T-helper 17 cell (primary cell): ENCODE measurements around the gene TUBGCP2. TPM values are rescaled to one million over a fixed set of nuclear protein-coding genes. Genes with fewer than 3 reads are reported as not detected.

ENCODE experiments used
- ATAC-seq: fragments of 150-1000 bp; cut with Tn5 transposase; 2 replicates; pipeline ENCODE4 v1.10.0; 2021; ENCODE audit warnings: mild to moderate bottlenecking, moderate library complexity
- DNase-seq, 3 donors: peaks; one replicate each; pipeline versions ENCODE4 v3.0.0 to v3.0.0-alpha.2; 2020 to 2021
- H3K9me3 ChIP-seq: one replicate; pipeline ENCODE4 v1.7.0; 2013; ENCODE audit warnings: low read length, mild to moderate bottlenecking; ENCODE audit not compliant: control insufficient read depth, poor library complexity, severe bottlenecking
- H3K27ac Mint-ChIP-seq: one replicate; pipeline ENCODE4 v1.8.0; 2022; ENCODE audit warnings: mild to moderate bottlenecking, moderate library complexity, mixed read lengths
- H3K27me3 Mint-ChIP-seq: one replicate; pipeline ENCODE4 v1.8.0; 2022; ENCODE audit warnings: mixed read lengths
- H3K36me3 Mint-ChIP-seq: one replicate; pipeline ENCODE4 v1.8.0; 2022; ENCODE audit warnings: low read depth, mixed read lengths
- H3K4me1 Mint-ChIP-seq: one replicate; pipeline ENCODE4 v1.8.0; 2022; ENCODE audit warnings: mild to moderate bottlenecking, mixed read lengths
- H3K4me3 Mint-ChIP-seq: one replicate; pipeline ENCODE4 v1.8.0; 2022; ENCODE audit warnings: mild to moderate bottlenecking, moderate library complexity, mixed read lengths
- total RNA-seq, 4 donors: library from RNA in 2 of 4; stranded (reverse) in 2 of 4; gene quantifications; one replicate each; pipeline ENCODE4 v1.2.3 and lab custom pipeline; 2022 to 2026

Gene TUBGCP2
- total RNA-seq, 2 donors from 2014 or later, result 73.6 to 75.4 TPM

- ATAC-seq, result no peak
- no peaks in the 10 kb centered on the region for H3K9me3 ChIP-seq
- H3K27me3 Mint-ChIP-seq, result no peaks in the 10 kb centered on the region
- peaks cover 19% of the 10 kb centered on the region for H3K4me1 Mint-ChIP-seq
- peaks cover 5% of the 10 kb centered on the region for H3K36me3 Mint-ChIP-seq
- DNase-seq, result no peak
- H3K4me3 Mint-ChIP-seq, result no peak overlapping the region
- peak overlapping the region; percentile 94 for H3K27ac Mint-ChIP-seq
These were observed 28.1 kb downstream of the TUBGCP2 start for GRCh38 chr10:133280391-133281059.

- no peaks in the 10 kb centered on the region for H3K9me3 ChIP-seq
- Mint-ChIP-seq H3K4me3 (no peak overlapping the region), H3K27ac (peak overlapping the region; percentile 94), H3K36me3 (peaks cover 5% of the 10 kb centered on the region), H3K27me3 (no peaks in the 10 kb centered on the region), H3K4me1 (peaks cover 22% of the 10 kb centered on the region)
- DNase-seq, result no peak
- no peak for ATAC-seq
These were observed 29.1 kb downstream of the TUBGCP2 start for GRCh38 chr10:133279326-133280226.

GRCh38 chr10:133278577-133279265 is 30.0 kb downstream of the TUBGCP2 start:
- ATAC-seq, result peak; percentile 48
- H3K9me3 ChIP-seq, result no peaks in the 10 kb centered on the region
- Mint-ChIP-seq H3K4me1 (peaks cover 22% of the 10 kb centered on the region), H3K27me3 (no peaks in the 10 kb centered on the region), H3K4me3 (peak overlapping the region; percentile 84), H3K27ac (peak overlapping the region; percentile 94), H3K36me3 (peaks cover 1% of the 10 kb centered on the region)
- peak; percentile 57 to 64 (median 58) for DNase-seq

DNA sequence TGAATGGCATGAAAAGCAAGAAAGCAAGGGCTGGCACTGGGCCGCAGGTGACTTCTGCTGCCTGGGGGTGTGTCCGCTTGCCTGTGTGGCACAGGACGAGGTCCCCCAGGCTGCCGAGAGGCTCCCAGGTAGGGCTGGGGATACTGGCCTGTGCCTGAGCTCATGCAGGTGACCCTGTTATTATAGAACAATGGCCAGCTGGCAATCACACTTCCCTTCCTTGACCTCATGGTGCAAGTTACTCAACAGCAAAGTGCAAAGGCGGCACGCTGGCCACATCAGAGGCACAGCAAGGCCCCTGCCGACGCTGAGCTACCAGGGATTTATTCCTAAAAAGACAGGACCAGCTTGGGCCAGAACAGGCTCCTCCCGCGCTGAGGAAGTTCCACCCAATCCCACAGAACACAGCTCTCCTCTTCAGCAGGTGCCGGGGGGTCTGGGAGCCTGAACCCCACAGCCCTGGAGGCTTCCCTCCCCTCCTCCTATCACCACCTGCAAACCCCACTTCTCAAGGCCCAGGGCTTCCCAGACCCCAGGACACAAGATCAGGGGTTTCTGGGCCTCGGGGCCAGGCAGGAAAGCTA is 30.6 kb downstream of the TUBGCP2 start:
- no peaks in the 10 kb centered on the region for H3K9me3 ChIP-seq
- H3K27me3 Mint-ChIP-seq, result no peaks in the 10 kb centered on the region
- peaks cover 22% of the 10 kb centered on the region for H3K4me1 Mint-ChIP-seq
- ATAC-seq (no peak), DNase-seq (no peak)
- H3K27ac Mint-ChIP-seq, result peak overlapping the region; percentile 94
- H3K4me3 Mint-ChIP-seq, result peak overlapping the region; percentile 84
- no peaks in the 10 kb centered on the region for H3K36me3 Mint-ChIP-seq

DNA sequence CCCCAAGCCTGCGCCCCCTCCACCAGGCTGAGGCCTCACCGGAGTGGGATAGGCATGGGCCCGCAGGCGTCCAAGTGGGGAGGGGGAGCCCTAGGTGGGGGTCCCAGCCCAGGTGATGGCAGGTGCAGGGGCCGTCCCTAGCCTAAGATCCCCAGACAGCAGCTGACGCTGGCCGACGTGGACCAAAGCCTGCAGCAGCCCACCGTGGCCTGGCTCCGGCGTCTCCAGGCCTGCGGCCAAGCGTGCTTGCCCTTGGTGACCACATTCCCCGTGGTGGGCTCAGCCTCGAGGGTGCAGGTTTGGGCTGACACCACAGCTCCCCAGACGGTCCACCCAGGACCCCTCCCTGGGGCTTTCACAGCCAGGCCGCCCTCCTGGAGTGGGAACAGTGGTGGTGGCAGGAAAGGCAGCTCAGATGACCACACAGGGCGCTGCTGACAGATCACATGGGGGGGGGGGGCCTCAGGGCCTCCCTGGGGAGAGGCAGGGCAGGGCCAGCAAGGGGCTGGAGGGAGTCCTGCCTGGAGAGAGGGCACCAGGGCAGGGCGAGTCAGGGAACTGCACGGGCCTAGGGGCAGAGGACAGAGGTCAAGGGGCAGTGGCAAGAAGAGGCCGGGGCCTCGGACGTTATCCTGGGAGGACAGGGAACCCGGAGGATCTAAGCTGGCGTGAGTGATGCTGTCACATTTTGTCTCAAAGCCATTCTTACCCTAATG is 31.2 kb downstream of the TUBGCP2 start:
- H3K9me3 ChIP-seq, result no peaks in the 10 kb centered on the region
- no peaks in the 10 kb centered on the region for H3K27me3 Mint-ChIP-seq
- DNase-seq (no peak), ATAC-seq (no peak)
- peak overlapping the region; percentile 95 for H3K4me3 Mint-ChIP-seq
- peak overlapping the region; percentile 94 for H3K27ac Mint-ChIP-seq
- H3K36me3 Mint-ChIP-seq, result no peaks in the 10 kb centered on the region
- H3K4me1 Mint-ChIP-seq, result peaks cover 22% of the 10 kb centered on the region

- no peaks in the 10 kb centered on the region for H3K36me3 Mint-ChIP-seq
- ATAC-seq (peak; percentile 43), DNase-seq (peak; percentile 62 to 74 (median 68))
- peak within 1 kb of the TSS; percentile 96 for H3K27ac Mint-ChIP-seq
- peaks cover 24% of the 10 kb centered on the region for H3K4me1 Mint-ChIP-seq
- peak within 1 kb of the TSS; percentile 95 for H3K4me3 Mint-ChIP-seq
- no peaks in the 10 kb centered on the region for H3K9me3 ChIP-seq
- no peaks in the 10 kb centered on the region for H3K27me3 Mint-ChIP-seq
These were observed 32.1 kb downstream of the TUBGCP2 start, which contains the start of gene ADAM8 for GRCh38 chr10:133276435-133277201. Gene ADAM8 (minus strand): TSS chr10:133276868. CDS start chr10:133276817, 51 bp downstream.

GRCh38 chr10:133276100-133276434 is 32.6 kb downstream of the TUBGCP2 start:
- ATAC-seq (no peak), DNase-seq (no peak)
- no peaks in the 10 kb centered on the region for H3K9me3 ChIP-seq
- peak overlapping the region; percentile 96 for H3K27ac Mint-ChIP-seq
- no peaks in the 10 kb centered on the region for H3K27me3 Mint-ChIP-seq
- H3K4me1 Mint-ChIP-seq, result peaks cover 24% of the 10 kb centered on the region
- peak overlapping the region; percentile 95 for H3K4me3 Mint-ChIP-seq
- no peaks in the 10 kb centered on the region for H3K36me3 Mint-ChIP-seq

- no peaks in the 10 kb centered on the region for H3K36me3 Mint-ChIP-seq
- H3K27me3 Mint-ChIP-seq, result no peaks in the 10 kb centered on the region
- ATAC-seq (peak; percentile 29), DNase-seq (peak in 1 of 3 donors; percentile 39)
- peak overlapping the region; percentile 95 for H3K4me3 Mint-ChIP-seq
- peak overlapping the region; percentile 96 for H3K27ac Mint-ChIP-seq
- H3K9me3 ChIP-seq, result no peaks in the 10 kb centered on the region
- peaks cover 24% of the 10 kb centered on the region for H3K4me1 Mint-ChIP-seq
These were observed 33.0 kb downstream of the TUBGCP2 start for GRCh38 chr10:133275684-133276092.

DNA sequence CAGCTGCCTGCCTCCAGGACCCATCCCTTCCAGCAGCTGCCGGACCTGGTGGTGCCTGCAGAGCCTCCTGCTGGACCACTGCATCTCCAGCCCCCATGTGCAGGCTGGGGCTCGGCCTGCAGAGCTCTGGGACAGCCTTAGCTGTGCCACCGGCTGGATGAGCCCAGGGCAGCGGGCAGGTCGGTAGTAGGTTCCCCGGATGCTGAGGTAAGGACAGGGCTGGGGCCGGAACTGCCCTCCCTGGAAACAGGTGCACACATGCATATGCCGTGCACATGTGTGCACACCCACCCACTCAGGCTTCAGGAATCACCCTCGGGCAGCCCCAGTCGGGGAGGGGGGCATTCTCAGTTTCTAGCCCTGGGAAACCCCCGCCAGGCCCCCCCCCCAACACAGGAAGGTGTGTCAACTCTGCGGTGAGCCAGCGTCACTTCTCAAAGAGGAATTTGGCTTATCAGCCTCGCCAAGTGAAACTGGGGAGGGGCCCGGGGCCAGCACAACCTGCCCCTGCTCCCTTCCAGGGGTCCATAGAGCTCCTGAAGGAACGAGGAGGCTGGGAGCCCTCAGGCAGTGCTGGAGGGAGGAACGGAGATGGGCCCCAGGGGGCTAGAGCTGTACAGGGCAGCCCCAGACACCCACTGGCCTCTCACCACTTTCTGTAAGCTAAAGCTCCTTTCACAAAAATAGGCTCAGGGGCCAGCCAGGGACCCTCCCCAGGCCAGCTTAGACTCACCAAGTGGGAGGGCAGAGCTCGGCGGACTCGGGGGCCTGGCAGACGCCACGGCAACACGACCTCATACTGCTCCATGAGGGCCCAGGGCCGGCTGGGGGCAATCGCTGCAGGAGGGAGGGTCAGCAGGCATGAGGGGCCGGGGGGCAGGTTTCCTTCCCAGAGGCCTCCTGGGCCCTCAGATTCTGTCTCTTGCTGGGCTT is 33.7 kb downstream of the TUBGCP2 start:
- peak overlapping the region; percentile 95 for H3K4me3 Mint-ChIP-seq

DNA sequence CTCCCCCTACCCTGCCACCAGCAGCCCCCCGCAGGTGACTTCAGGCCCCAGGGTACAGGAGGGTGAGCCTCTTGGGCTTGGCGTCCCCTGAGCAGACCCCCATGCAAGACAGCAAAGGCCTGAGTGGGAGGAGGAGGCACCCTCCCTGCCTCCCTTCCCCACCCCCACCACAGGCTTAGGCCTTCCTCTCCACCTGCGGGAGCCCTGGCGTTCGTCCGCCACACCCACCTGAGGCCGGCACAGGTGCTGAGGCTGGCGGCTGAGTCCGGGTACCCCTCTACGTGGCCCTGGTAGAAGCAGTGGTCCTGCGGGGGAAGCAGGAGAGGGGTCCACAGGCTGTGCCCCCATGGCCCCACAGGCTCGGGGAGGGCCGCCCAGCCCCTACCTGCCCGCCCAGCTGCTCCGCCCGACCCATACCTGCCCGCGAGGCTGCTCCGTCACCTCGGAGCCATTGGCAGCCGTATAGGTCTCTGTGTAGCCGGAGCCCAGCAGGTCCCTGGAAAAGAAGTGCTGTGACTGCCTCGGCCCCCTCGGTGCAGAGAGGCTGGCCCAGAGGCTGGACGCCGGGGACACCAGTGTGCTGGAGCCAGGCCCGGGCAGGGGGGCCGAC is 35.0 kb downstream of the TUBGCP2 start:
- DNase-seq, result no peak
- Mint-ChIP-seq H3K27me3 (no peaks in the 10 kb centered on the region), H3K4me3 (peak overlapping the region; percentile 28), H3K4me1 (peaks cover 15% of the 10 kb centered on the region), H3K36me3 (no peaks in the 10 kb centered on the region), H3K27ac (no peak overlapping the region)
- ATAC-seq, result no peak
- no peaks in the 10 kb centered on the region for H3K9me3 ChIP-seq

More for the DNA sequence above, 33.7 kb downstream of the TUBGCP2 start:
- DNase-seq, result peak; percentile 71 to 84 (median 74)
- Mint-ChIP-seq H3K27me3 (no peaks in the 10 kb centered on the region), H3K36me3 (no peaks in the 10 kb centered on the region), H3K27ac (peak overlapping the region; percentile 96), H3K4me1 (peaks cover 24% of the 10 kb centered on the region)
- ATAC-seq, result peak; percentile 78
- H3K9me3 ChIP-seq, result no peaks in the 10 kb centered on the region

DNA sequence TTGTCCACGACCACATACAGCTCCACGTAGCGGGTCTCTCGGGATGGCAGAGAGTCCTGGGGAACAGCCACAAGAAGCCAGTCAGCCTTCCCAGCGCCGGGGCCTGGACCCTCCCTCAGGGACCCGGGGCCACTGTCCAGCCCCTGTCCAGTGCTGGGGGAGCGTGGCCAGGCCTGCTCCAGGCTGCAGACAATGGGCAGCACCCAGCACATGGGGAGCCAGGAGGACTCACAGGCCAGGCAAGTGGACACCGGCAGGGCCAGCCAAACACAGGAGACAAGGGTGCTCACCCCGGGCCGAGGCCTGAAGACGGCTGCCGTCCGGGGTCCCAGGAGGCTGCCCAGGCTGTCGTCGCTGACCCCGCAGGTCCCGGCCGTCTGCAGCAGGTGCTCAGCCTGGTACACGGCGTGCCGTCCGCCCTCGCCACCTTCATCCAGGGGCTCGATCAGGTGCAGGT is 35.7 kb downstream of the TUBGCP2 start:
- ATAC-seq (no peak), DNase-seq (no peak)
- Mint-ChIP-seq H3K36me3 (no peaks in the 10 kb centered on the region), H3K27me3 (no peaks in the 10 kb centered on the region), H3K27ac (no peak overlapping the region), H3K4me1 (peaks cover 11% of the 10 kb centered on the region), H3K4me3 (no peak overlapping the region)
- H3K9me3 ChIP-seq, result no peaks in the 10 kb centered on the region
